Stimulated activated CD4-positive, alpha-beta T cell treated with anti-CD3 and anti-CD28 coated beads, Interleukin-12 subunit alpha, Interleukin-12 subunit beta, amount 100 ng/mL, for 48 hours (primary cell): ENCODE measurements around the gene PPIF.
A peak's percentile ranks its signal among the peaks of the same experiment; 100 is the strongest.
"Not testable (repeated sequence)": the region's sequence is repeated elsewhere in the genome, so short reads cannot be mapped to it uniquely, and the experiment has no call there.

Experiments
- DNase-seq, 3 donors: peaks; one replicate each; pipeline ENCODE4 v3.0.0-alpha.2; 2020; ENCODE audit warnings: low read depth in 2 of 3, low spot score in 1 of 3

Gene PPIF

GRCh38 chr10:79329529-79329928 is 17.7 kb upstream of the PPIF start:
- no peak for DNase-seq

GRCh38 chr10:79331226-79331625 is 16.0 kb upstream of the PPIF start:
- no peak for DNase-seq

- DNase-seq = peak; percentile 81 to 83 (median 82)
Measured at GRCh38 chr10:79331709-79332108, 15.6 kb upstream of the PPIF start.

- not testable (repeated sequence) for DNase-seq
Measured at GRCh38 chr10:79332610-79333315, 14.5 kb upstream of the PPIF start.

- DNase-seq = no peak
Measured at GRCh38 chr10:79333513-79333912, 13.8 kb upstream of the PPIF start.

- no peak for DNase-seq
Measured at GRCh38 chr10:79334573-79334972, 12.7 kb upstream of the PPIF start.

GRCh38 chr10:79335094-79335469 is 12.2 kb upstream of the PPIF start:
- DNase-seq = no peak

- DNase-seq = no peak
Measured at GRCh38 chr10:79335470-79336235, 11.6 kb upstream of the PPIF start.

GRCh38 chr10:79336276-79336675 is 11.0 kb upstream of the PPIF start:
- DNase-seq = no peak

- no peak for DNase-seq
Measured at GRCh38 chr10:79336739-79337138, 10.5 kb upstream of the PPIF start.

GRCh38 chr10:79337783-79338469 is 9.3 kb upstream of the PPIF start:
- not testable (repeated sequence) for DNase-seq

- DNase-seq = no peak
Measured at GRCh38 chr10:79339266-79339665, 8.0 kb upstream of the PPIF start.

- no peak for DNase-seq
Measured at GRCh38 chr10:79340646-79341244, 6.5 kb upstream of the PPIF start.

- no peak for DNase-seq
Measured at GRCh38 chr10:79342295-79342761, 4.9 kb upstream of the PPIF start.

GRCh38 chr10:79342811-79343561 is 4.3 kb upstream of the PPIF start:
- DNase-seq = no peak

GRCh38 chr10:79344502-79345195 is 2.6 kb upstream of the PPIF start:
- no peak for DNase-seq

GRCh38 chr10:79345241-79346011 is 1.8 kb upstream of the PPIF start:
- DNase-seq = no peak

GRCh38 chr10:79346012-79346340 is 1.3 kb upstream of the PPIF start:
- no peak for DNase-seq

GRCh38 chr10:79346388-79347225 is 662 bp upstream of the PPIF start:
- no peak for DNase-seq
